GM15510 (cell line): Measurements from ENCODE around the gene CELA2B.

ENCODE experiments used
- POLR2A ChIP-seq: IDR thresholded peaks from 3 replicates; pipeline ENCODE4 v1.6.1; 2011; ENCODE audit warnings: borderline replicate concordance; ENCODE audit not compliant: insufficient read length; ENCODE audit errors: extremely low read depth

Gene CELA2B

GRCh38 chr1:15475752-15476314 lies at the start of gene CELA2B:
Gene CELA2B, plus strand, starts transcription at chr1:15476104. Its CDS starts 22 bp downstream, at chr1:15476126.
- TF ChIP-seq POLR2A = no peak

- TF ChIP-seq POLR2A = no peak
These were observed 49.2 kb upstream of the CELA2B start for GRCh38 chr1:15426492-15427279.

GRCh38 chr1:15427280-15427666 lies 48.6 kb upstream of the CELA2B start:
- no peak for TF ChIP-seq POLR2A

GRCh38 chr1:15428815-15429435 lies 47.0 kb upstream of the CELA2B start:
- TF ChIP-seq POLR2A = no peak

GRCh38 chr1:15429701-15430149 lies 46.2 kb upstream of the CELA2B start:
- TF ChIP-seq POLR2A = no peak

GRCh38 chr1:15430787-15431570 lies 44.9 kb upstream of the CELA2B start:
- TF ChIP-seq POLR2A = no peak

- no peak for TF ChIP-seq POLR2A
These were observed 44.3 kb upstream of the CELA2B start for GRCh38 chr1:15431571-15431948.

- no peak for TF ChIP-seq POLR2A
These were observed 43.6 kb upstream of the CELA2B start for GRCh38 chr1:15432324-15432723.

GRCh38 chr1:15433471-15433870 lies 42.4 kb upstream of the CELA2B start:
- no peak for TF ChIP-seq POLR2A

- TF ChIP-seq POLR2A = no peak
These were observed 40.4 kb upstream of the CELA2B start for GRCh38 chr1:15435239-15436077.

- no peak for TF ChIP-seq POLR2A
These were observed 38.9 kb upstream of the CELA2B start for GRCh38 chr1:15436881-15437442.

GRCh38 chr1:15439325-15439724 lies 36.6 kb upstream of the CELA2B start:
- TF ChIP-seq POLR2A = no peak

- no peak for TF ChIP-seq POLR2A
These were observed 35.5 kb upstream of the CELA2B start for GRCh38 chr1:15440357-15440756.

- TF ChIP-seq POLR2A = no peak
These were observed 34.7 kb upstream of the CELA2B start for GRCh38 chr1:15441247-15441646.
